GM18909 (cell line): ENCODE measurements around the gene CNTNAP5.

Experiments
- ATAC-seq: cut with Tn5 transposase; IDR thresholded peaks from one replicate; pipeline ENCODE4 v1.9.1; 2021; ENCODE audit warnings: mild to moderate bottlenecking; ENCODE audit not compliant: unreplicated experiment, poor library complexity

The CNTNAP5 gene

DNA sequence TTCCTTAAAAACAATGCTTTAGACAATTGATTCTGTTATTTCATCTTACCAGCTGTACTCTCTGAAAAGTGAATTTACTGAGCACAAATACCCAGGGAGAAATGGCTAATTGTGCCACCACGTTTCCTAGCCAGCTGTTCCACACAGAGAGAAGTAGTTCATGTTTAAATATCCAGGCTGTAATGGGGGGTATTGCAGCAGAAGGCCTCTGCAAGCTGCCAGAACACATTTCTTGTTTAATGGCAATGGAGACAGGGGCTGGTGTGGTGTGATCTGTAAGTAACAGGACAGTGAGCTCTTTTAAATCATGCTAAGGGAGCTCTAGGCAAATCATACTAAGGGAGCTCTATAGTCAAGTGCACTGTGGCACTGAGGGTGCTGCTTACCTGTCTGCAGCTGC, 809.2 kb downstream of the CNTNAP5 start:
- no peak for ATAC-seq

GRCh38 chr2:124835331-124835730, 810.2 kb downstream of the CNTNAP5 start:
- ATAC-seq = no peak

DNA sequence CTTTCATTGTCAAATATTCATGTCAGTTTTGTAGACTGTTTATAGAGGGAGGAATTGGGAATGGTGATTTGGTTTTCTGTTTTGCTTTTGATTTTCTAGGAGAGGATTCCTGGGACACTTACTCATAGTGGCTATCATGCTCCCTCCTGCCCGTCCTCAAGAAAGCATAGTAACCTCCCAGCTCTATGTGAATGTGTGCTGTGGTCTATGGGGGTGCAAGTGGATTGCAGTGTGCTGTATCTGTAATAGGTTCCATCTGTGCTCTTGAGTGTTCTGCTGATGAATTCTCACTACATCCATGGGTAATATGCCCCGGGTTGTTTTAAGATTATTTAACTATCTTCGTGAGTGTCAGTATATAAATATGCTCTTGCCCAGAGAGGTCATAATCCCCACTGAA, 811.3 kb downstream of the CNTNAP5 start:
- ATAC-seq = no peak

DNA sequence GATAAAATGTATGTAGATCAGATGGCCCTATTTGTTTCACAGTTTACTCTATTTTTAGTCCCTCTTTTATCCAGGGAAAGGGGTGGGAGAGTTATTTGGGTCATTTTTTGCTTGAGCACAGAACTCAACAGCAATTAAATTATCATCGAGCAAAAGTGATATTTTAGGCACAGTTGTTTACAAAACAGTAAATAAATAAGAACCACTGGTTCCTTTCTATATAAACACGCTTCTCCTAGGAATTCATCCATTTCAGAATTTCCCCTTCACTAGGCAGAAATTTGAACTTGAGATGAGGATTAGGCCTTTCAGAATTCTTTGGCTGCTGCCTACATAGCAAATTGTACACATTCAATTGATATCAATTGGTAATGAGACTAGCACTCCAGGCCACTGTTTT, 812.4 kb downstream of the CNTNAP5 start:
- no peak for ATAC-seq

- no peak for ATAC-seq
These were observed 813.3 kb downstream of the CNTNAP5 start for GRCh38 chr2:124838406-124838805.

DNA sequence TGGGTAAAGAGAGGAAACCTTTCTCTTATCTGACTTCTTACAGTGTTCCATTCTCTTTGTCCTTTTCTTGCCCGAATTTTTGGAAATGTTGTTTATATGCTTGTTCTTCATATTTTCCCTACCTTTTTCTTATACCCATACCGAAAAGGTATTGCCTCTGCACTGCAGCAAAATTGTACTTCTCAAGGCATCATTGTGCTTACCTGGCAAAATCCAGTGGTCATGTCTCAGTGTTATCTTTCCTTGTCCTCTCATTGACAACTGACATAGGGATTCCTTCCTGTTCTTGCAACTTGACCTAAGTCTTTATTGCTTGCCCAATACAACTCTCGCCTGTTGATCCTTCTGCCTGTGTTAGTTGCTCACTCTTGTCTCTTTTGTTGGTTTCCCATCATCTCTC, 842.2 kb downstream of the CNTNAP5 start:
- ATAC-seq = no peak

DNA sequence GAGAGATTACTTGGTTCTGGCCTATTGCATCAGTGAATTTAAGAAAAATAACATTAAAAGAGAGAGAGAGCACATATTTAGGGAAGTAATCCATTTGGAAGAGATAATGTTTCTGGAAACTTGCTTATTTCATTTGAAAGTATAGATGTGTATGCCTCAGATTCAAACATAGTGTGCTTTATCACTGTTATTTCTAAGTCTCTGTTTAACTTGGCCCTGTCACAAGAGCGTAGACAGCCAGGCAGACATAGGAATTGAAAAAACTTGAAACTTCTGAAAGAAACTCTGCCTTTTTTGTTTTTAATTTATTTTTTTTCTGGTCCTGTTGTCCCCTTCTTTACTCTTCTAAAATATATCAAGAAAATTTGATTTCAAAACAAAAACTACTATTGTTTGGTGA, 849.1 kb downstream of the CNTNAP5 start:
- ATAC-seq = no peak

GRCh38 chr2:124874676-124875075, 849.6 kb downstream of the CNTNAP5 start:
- no peak for ATAC-seq

DNA sequence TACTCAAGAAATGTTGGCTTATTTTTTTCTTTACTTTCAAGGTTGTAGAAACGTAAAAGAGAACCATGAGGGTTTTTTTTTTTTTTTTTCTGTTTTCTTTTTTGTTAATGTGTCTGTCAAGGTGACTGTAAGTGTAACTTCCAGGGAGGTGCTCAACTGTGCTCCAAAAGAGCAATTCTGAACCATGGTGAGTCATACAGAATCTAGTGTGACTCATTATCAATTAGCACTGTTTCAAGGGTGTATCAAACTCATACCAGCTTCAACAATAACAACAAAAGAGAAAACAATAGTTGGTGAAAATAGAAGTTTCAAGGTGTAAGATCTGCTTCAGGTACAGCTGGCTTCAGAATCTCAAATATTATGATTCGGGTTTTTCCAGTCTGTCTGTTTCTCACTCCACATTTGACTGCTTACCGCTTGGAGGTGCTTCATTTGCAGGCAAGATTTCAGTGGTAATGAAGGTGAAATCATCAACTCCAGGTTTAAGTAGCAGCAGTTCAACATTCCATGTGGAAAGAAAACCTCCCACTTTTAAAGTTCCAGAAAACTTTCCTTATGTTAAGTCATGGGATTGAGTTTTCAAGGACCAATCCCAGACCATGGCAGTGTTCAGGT, 850.6 kb downstream of the CNTNAP5 start:
- ATAC-seq = no peak

- no peak for ATAC-seq
These were observed 852.1 kb downstream of the CNTNAP5 start for GRCh38 chr2:124877141-124877577.

DNA sequence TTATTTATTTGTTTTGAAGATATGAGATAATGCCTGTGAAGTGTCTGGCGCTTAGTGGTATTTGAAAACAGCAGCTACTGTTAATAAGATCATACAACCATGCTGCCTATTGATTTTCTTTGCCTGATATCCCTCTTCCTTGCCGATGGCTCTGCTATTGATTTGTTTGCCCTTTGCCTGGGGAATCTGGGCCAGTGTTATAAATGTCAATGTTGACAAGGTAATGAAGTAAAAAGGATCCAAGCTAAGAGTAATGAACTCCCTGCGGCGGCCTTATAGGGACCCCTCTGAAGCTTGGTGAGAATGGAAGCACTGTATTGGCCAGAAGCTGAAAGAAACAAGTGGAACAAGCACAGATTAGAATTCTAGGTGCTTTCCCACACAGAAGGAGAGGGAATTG, 854.6 kb downstream of the CNTNAP5 start:
- no peak for ATAC-seq

DNA sequence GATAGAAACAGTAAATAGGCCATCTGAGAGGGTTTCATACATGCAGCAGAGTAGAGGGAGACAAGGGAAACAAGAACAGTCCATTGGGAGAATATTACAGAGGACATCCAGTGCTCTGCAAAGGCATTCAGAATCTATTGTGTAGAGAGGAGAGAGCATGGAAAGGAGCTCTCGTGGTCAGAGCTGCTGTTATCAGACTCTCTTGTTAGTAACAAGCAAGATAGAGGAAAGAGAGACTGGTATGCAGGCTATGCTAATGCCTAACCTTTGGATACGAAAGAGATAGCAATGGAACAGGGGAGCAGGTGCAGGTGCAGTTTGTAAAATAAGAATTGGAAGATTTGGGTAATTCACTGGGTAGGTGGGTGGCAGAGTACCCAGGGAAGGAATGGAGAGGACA, 855.9 kb downstream of the CNTNAP5 start:
- ATAC-seq = no peak

- no peak for ATAC-seq
These were observed 857.3 kb downstream of the CNTNAP5 start for GRCh38 chr2:124882423-124882822.

DNA sequence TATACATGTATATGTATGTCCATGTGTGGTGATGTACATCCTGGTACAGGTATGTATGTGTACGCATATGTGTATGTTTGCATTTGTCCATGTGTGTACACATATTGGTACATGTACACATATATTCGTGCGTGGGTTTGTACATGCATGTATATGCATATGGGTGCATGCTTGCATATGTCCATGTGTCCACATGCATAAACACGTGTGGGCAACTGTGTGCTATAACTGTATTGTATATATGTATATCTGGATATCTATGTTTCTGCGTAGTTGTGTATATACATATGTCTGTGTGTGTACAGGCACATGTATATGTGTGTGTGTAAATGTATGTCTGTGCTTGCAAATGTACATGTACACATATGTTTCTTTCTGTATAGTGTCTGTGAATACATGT, 858.5 kb downstream of the CNTNAP5 start:
- no peak for ATAC-seq

GRCh38 chr2:124884315-124884714, 859.2 kb downstream of the CNTNAP5 start:
- no peak for ATAC-seq

DNA sequence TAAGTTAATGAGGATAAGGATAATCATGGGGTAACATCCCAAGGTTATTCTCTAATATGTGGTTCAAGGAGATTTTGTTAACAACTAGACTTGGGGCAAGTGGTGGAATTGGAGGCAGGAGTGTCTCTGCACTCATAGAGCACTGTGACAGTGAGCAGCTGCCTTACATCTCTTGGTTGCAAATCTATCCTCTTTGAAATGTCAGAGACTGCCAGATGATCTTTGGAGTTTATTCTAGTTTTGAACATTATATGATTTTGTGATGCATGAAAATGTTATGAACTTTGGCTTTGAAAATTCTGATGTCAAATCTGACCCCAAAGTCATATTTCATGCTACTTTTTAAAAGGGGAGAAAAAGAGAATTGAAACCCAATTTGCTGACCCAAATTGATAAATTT, 861.1 kb downstream of the CNTNAP5 start:
- no peak for ATAC-seq

DNA sequence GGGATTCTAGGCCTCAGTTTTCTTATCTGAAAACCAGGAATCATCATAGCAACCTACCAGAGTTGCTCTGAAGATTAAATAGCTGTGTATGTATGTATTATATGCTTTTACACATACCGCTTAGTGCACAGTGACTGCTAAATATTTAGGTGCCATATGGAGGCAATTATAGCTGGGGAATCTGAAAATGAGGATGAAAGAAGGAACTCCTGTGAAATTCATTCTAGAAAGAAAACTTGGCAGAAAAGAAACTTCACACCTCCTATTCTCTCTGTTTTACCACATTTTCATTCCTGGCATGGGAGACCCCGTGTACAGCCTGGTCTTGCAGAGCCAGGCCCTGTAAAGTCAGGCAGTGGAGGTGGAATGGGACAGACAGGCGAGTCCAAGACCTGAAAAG, 862.4 kb downstream of the CNTNAP5 start:
- ATAC-seq = no peak

DNA sequence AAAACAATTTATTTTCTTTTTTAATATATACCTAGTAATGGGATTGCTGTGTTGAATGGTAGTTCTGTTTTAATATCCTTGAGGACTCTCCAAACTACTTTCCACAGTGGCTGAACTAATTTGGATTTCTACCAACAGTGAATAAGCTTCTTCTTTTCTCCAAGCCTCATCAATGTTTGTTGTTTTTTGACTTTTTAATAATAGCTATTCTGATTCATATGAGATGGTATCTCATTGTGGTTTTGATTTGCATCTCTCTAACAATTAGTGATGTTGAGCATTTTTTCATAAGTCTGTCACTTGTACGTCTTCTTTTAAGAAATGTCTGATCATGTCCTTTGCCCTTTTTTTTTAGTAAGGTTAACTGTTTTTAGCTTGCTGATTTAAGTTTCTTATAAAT, 863.3 kb downstream of the CNTNAP5 start:
- no peak for ATAC-seq

GRCh38 chr2:124894199-124894598, 869.1 kb downstream of the CNTNAP5 start:
- no peak for ATAC-seq

GRCh38 chr2:124898827-124899226, 873.7 kb downstream of the CNTNAP5 start:
- ATAC-seq = no peak

DNA sequence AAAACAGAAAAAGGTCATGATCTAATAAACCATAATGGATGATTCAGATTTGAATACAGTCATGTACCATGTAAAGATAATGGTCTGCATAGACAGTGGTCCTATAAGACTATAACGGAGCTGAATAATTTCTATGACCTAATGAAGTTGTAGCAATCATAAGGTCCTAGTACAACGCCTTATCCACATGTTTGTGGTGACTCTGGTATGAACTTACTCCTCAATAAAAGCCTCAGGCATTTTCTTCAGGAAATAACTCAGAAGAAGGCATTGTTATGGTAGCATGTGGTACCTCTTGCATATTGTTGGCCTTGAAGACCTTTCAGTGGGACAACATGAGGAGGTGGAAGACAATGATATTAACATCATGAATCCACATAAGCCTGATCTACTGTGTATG, 883.3 kb downstream of the CNTNAP5 start:
- ATAC-seq = no peak

- no peak for ATAC-seq
These were observed 886.5 kb downstream of the CNTNAP5 start for GRCh38 chr2:124911560-124911959.

DNA sequence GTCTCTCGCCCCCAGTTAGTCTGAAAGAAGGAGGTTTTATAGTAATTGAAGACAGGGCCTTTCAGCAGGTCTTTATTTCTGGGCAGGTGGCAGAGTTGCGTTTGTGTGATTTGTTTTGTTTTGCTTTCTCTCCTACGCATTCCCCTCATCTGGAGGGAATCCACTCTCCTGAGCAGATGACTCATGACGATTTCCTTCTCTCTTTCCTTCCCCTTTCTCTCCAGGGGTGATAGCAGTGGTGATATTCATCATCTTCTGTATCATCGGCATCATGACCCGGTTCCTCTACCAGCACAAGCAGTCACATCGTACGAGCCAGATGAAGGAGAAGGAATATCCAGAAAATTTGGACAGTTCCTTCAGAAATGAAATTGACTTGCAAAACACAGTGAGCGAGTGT, 888.8 kb downstream of the CNTNAP5 start:
- no peak for ATAC-seq
